HG03135 (cell line): ENCODE measurements around the gene MRPL28.
"Not testable (repeated sequence)": the region's sequence is repeated elsewhere in the genome, so short reads cannot be mapped to it uniquely, and the experiment has no call there.

Experiments used
- ATAC-seq: cut with Tn5 transposase; IDR thresholded peaks from one replicate; pipeline ENCODE4 v1.9.1; 2021; ENCODE audit warnings: mild to moderate bottlenecking, moderate library complexity; ENCODE audit not compliant: unreplicated experiment

MRPL28 gene

GRCh38 chr16:361341-361871 lies 8.9 kb downstream of the MRPL28 start:
- ATAC-seq = no peak

- ATAC-seq = no peak
Measured at GRCh38 chr16:360698-361336, 9.5 kb downstream of the MRPL28 start.

GRCh38 chr16:359871-360697 lies 10.3 kb downstream of the MRPL28 start:
- no peak for ATAC-seq

- ATAC-seq = no peak
Measured at GRCh38 chr16:359067-359763, 11.1 kb downstream of the MRPL28 start.

- ATAC-seq = no peak
Measured at GRCh38 chr16:356741-357140, 13.6 kb downstream of the MRPL28 start.

- ATAC-seq = no peak
Measured at GRCh38 chr16:354971-355461, 15.3 kb downstream of the MRPL28 start.

GRCh38 chr16:354291-354881 lies 16.0 kb downstream of the MRPL28 start:
- ATAC-seq = no peak

- ATAC-seq = no peak
Measured at GRCh38 chr16:353404-354290, 16.7 kb downstream of the MRPL28 start.

GRCh38 chr16:352547-353403 lies 17.6 kb downstream of the MRPL28 start, which contains the start of gene AXIN1:
Gene AXIN1 (minus strand): TSS chr16:352723. CDS start chr16:347025, 5,698 bp downstream.
- ATAC-seq = peak; percentile 54

GRCh38 chr16:351804-352520 lies 18.4 kb downstream of the MRPL28 start:
- peak; percentile 17 for ATAC-seq

GRCh38 chr16:350203-350602 lies 20.1 kb downstream of the MRPL28 start:
- ATAC-seq = no peak

- ATAC-seq = no peak
Measured at GRCh38 chr16:349211-349610, 21.1 kb downstream of the MRPL28 start.

GRCh38 chr16:348495-348894 lies 21.8 kb downstream of the MRPL28 start:
- not testable (repeated sequence) for ATAC-seq

GRCh38 chr16:347203-347602 lies 23.1 kb downstream of the MRPL28 start:
- no peak for ATAC-seq

- no peak for ATAC-seq
Measured at GRCh38 chr16:346587-346986, 23.8 kb downstream of the MRPL28 start.

GRCh38 chr16:345772-346171 lies 24.6 kb downstream of the MRPL28 start:
- ATAC-seq = no peak

- ATAC-seq = no peak
Measured at GRCh38 chr16:342455-343213, 27.7 kb downstream of the MRPL28 start.

GRCh38 chr16:341974-342336 lies 28.4 kb downstream of the MRPL28 start:
- ATAC-seq = not testable (repeated sequence)
